GM18508 (cell line): ENCODE results near the gene ADI1.

Source experiments
- ATAC-seq: cut with Tn5 transposase; IDR thresholded peaks from one replicate; pipeline ENCODE4 v1.9.1; 2021; ENCODE audit warnings: moderate number of reproducible peaks; ENCODE audit not compliant: insufficient read depth, unreplicated experiment

Gene ADI1

GRCh38 chr2:3519255-3520205 is at the start of gene ADI1:
ADI1 (minus strand) TSS chr2:3519531; CDS start chr2:3519487, 44 bp downstream.
- ATAC-seq: peak; percentile 50

GRCh38 chr2:3566806-3567205 is 47.5 kb upstream of the ADI1 start:
- ATAC-seq: no peak

- ATAC-seq: no peak
Measured at GRCh38 chr2:3565117-3565516, 45.8 kb upstream of the ADI1 start.

- peak; percentile 46 for ATAC-seq
Measured at GRCh38 chr2:3563521-3563976, 44.2 kb upstream of the ADI1 start.

- ATAC-seq: peak; percentile 92
Measured at GRCh38 chr2:3558205-3559014, 39.1 kb upstream of the ADI1 start, which contains the start of gene RNASEH1. RNASEH1 (minus strand) TSS chr2:3558333; CDS start chr2:3558260, 73 bp downstream.

GRCh38 chr2:3557639-3558204 is 38.4 kb upstream of the ADI1 start:
- peak; percentile 24 for ATAC-seq

- ATAC-seq: no peak
Measured at GRCh38 chr2:3553946-3554345, 34.6 kb upstream of the ADI1 start.

GRCh38 chr2:3547915-3548314 is 28.6 kb upstream of the ADI1 start:
- ATAC-seq: no peak

- ATAC-seq: no peak
Measured at GRCh38 chr2:3545788-3546478, 26.6 kb upstream of the ADI1 start.

GRCh38 chr2:3543023-3543683 is 23.8 kb upstream of the ADI1 start:
- ATAC-seq: no peak

GRCh38 chr2:3542107-3542506 is 22.8 kb upstream of the ADI1 start:
- ATAC-seq: no peak

GRCh38 chr2:3539836-3540235 is 20.5 kb upstream of the ADI1 start:
- no peak for ATAC-seq

- no peak for ATAC-seq
Measured at GRCh38 chr2:3536682-3537632, 17.6 kb upstream of the ADI1 start.

- ATAC-seq: no peak
Measured at GRCh38 chr2:3535794-3536681, 16.7 kb upstream of the ADI1 start.

- ATAC-seq: no peak
Measured at GRCh38 chr2:3535467-3535793, 16.1 kb upstream of the ADI1 start.

- no peak for ATAC-seq
Measured at GRCh38 chr2:3534251-3534814, 15.0 kb upstream of the ADI1 start.

GRCh38 chr2:3533836-3534235 is 14.5 kb upstream of the ADI1 start:
- ATAC-seq: no peak
